ENCODE measurements around the gene HEPACAM2. TPM values are rescaled to one million over a fixed set of nuclear protein-coding genes. Genes with fewer than 3 reads are reported as not detected.

HEPACAM2 gene
- total RNA-seq, result under 0.01 TPM

- DNase-seq (ENCODE audit: low read depth in 2 of 3, low spot score in 2 of 3), result no peak
Measured at GRCh38 chr7:93226310-93226709, at the start of gene HEPACAM2. TSS of gene HEPACAM2 (minus strand) at chr7:93226469.

GRCh38 chr7:93265220-93265619 is 39.0 kb upstream of the HEPACAM2 start:
- no peak for DNase-seq (ENCODE audit: low read depth in 2 of 3, low spot score in 2 of 3)

DNA sequence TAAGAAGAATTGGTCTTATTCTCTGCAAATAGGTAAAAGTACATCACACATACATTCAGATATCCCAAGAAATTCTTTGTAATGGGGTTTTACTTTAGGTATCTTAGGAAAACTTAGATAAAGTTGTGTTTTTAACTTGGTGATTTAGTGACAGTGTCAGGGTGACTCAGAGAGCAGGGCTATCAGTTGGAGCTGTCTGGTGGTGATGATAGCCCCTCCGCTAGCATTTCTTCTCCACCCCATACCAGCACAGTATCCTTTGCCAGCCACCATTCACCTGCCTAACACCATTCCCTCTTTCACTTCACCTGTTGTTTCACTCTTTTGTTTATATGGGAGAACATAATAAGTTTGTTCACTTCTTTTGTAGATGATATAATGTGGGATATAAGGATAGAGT is 36.3 kb upstream of the HEPACAM2 start:
- no peak for DNase-seq (ENCODE audit: low read depth in 2 of 3, low spot score in 2 of 3)

DNA sequence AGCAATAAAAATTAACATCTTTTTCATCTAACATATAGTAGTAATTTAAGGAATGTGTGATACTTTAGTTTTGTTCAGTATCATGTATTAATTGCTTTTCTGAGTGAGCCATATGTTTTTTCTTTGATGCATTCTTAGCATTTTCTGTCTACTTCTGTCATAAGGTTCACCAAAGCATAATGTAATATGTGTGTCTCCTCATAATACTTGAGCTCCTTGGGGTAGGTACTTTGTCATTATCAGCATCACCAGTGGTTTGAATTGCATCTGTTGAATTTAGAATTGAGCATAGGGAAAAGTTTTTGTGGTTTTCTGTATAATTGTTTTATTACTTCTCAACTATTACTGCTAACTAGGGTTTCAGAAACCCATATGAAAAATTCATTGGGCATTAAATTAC is 32.4 kb upstream of the HEPACAM2 start:
- DNase-seq (ENCODE audit: low read depth in 2 of 3, low spot score in 2 of 3), result no peak

DNA sequence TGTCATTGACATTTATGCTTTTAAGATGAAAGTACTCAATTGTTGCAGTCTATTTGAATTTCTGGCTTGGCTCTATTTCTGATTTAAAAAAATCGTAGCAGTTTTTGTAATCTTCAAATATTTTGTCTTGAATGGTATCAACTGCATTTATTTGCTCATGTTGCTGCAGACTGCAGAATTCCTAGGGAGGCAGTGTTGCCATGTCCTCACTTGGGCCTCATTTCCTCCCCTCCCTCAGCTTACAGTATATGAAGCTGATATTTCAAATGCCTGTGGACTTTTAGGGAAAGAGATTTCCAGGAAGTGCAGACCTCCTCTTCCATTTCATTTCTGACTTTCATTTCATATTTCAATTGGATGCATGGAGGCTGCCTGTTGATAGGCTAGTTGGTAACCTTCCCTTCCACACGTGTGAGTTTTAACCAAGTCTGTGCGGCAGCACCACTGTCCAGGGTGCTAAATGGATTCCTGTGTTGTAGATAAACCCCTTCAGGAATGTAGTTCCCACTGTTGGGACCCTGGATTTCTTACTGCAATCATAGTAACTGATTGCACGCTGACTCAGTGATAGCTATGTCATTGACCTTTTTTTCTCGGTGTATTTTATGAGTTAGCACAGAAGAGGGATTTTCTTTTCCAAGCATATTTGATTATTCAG is 23.4 kb upstream of the HEPACAM2 start:
- no peak for DNase-seq (ENCODE audit: low read depth in 2 of 3, low spot score in 2 of 3)

DNA sequence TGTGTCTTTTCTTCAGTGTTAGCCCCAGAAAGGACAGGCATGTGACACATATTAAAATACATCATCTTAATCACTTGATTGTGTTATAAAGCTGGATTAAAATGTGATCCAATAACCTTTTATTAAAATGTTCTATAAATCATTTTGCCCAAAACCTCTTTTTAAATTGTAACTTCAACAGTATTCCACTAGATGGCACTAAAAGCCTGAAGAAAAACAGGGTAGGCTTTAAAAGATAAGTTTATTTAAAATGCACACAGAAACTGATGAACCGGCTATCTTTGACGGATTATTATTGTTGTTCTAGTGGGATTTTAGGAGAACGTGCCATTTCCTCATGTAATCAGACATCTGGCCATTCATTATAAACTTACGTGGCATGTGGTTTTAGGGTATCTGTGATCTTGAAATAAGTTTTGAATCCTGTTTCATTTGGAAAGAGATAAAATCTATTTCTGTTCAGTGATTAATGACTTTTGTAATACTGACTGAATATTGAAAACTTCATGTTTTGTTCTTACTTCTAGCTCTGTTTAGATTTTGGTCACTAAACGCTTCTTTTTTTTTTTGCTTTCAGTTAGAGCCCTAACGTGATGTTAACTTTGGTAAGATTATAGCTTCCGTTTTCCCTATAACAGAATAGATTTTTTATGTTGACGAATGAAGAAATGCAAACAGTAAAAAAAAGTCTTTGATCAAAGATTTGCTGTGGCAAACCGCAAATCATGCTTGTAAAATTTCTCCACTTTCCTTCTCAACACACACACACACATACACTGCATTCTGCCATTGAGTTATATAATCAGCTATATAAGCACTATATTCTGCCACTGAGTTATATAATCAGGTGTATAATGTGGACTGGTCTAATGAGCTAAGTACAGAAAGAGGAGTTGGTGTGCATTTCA is 19.5 kb upstream of the HEPACAM2 start:
- peak in 2 of 3 donors; percentile 18 to 66 for DNase-seq (ENCODE audit: low read depth in 2 of 3, low spot score in 2 of 3)

- DNase-seq (ENCODE audit: low read depth in 2 of 3, low spot score in 2 of 3), result no peak
Measured at GRCh38 chr7:93242106-93242505, 15.8 kb upstream of the HEPACAM2 start.

DNA sequence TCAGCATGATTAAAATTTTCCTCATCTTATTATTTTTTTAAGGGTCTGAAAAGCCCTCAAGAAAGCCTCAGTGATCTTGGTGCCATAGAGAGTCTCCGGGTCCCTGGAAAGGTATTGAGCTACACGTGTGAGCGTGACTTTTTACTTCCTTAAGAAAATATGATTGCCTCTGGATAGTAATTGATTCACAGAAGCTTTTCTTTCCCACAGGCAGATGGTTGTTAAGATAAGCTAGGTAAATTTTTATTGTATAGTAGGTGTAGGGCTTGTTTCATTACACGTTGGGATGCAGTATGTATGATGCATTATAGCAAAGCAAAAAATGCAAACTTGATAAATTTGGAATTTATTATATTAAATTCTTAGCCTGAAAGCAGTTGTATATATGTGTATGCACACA is 13.6 kb upstream of the HEPACAM2 start:
- no peak for DNase-seq (ENCODE audit: low read depth in 2 of 3, low spot score in 2 of 3)

- DNase-seq (ENCODE audit: low read depth in 2 of 3, low spot score in 2 of 3), result no peak
Measured at GRCh38 chr7:93238748-93239147, 12.5 kb upstream of the HEPACAM2 start.

GRCh38 chr7:93238131-93238530 is 11.9 kb upstream of the HEPACAM2 start:
- DNase-seq (ENCODE audit: low read depth in 2 of 3, low spot score in 2 of 3), result no peak

DNA sequence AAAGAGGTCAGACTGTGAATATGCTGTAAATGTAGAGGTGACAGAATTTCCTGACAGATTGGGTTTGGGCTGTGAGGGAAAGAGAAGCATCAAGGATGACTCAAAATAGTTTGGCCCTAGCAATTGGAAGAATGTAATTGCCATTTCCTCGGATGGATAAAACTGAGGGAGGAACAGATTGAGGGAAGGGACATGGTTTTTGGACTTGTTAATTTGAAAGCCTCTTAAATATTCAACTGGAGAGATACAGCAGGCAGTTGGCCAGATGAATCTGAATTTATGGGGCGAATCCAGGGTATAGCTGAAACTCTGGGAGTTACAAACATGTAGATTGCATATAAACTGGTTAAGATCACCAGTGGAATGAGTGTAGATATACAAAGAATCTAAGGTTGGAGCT is 9.3 kb upstream of the HEPACAM2 start:
- no peak for DNase-seq (ENCODE audit: low read depth in 2 of 3, low spot score in 2 of 3)

DNA sequence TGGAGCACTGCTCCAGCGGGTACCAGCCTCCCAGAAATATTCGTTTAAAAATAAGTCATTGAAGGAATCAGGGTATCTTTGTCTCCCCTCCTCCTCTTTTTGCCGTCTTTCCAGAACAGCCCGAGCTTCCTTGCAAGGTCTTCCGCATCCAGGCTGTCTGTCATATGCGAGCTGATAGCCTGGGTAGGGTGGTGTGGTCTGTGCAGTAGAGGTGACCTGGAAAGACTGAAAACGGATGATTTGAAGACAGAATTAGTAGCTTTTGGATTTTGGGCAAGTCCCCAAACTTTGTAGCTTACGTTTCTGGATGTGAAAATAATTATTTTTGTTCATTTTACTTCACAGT is 6.4 kb upstream of the HEPACAM2 start:
- DNase-seq (ENCODE audit: low read depth in 2 of 3, low spot score in 2 of 3), result no peak

DNA sequence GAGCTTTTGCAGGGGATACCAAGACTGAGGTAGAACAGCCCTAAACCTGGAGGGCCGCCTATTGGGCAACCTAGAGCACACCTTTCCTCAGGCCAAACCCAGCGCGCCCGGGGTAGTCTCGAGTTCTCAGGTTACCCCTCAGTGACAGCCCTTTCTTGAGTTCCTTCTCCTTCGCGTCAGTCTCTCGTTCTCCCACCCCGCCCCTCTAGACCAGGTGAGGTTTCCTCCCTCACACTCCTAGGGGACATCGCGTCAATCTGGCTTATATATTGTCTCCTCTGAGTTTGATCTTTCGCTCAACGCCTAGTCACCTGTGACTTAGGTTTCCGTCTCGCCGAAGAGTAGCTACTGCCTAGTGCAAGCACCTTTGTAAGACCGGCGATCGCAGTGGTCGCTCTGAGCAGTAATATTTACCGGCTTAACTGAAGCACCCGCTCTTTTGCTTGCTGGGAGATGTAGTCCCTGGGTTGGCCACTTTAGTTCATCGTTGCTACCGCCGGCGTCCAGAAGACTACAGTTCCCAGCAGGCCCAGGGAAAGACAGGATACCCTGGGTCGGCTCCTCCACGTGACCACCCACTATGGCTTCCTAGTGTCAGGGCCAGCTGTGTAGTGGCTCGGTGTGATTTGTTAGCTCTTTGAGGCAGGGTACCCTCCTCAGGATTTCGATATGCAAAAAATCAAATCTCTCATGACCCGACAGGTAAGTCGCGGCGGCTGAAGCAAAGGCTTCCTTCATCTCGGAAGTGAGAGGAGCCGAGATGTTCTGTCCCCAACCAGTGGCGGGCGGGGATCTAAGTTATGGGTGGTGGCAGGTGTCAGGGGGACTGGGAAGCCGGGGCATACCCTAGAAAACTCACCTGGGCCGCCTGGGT is 5.8 kb upstream of the HEPACAM2 start, which contains the start of gene VPS50:
VPS50 (plus strand) TSS at position 568 of the 874 bp plus-strand sequence; CDS start at position 670, 102 bp downstream.
- peak; percentile 85 to 98 (median 94) for DNase-seq (ENCODE audit: low read depth in 2 of 3, low spot score in 2 of 3)

GRCh38 chr7:93231259-93231658 is 5.0 kb upstream of the HEPACAM2 start:
- DNase-seq (ENCODE audit: low read depth in 2 of 3, low spot score in 2 of 3), result peak in 1 of 3 donors; percentile 5

DNA sequence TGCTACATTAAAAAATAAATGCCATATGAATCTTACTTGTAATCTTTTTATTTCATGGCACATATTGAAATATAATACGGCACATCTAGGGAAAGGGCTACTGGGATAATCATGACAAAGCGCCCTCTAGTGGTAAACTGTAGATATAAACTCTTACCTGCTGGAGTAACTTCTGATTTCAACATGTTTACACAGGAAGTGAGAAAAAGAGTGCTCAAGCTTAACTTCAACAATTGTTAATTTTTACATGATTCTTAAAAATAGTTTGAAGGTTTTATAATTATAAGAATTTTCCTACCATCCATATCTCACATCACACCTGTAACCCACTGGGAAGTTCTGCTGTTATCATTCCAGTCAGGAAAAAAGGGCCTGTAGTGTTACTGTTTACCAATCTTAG is 2.0 kb upstream of the HEPACAM2 start:
- peak in 2 of 3 donors; percentile 53 to 77 for DNase-seq (ENCODE audit: low read depth in 2 of 3, low spot score in 2 of 3)

- no peak for DNase-seq (ENCODE audit: low read depth in 2 of 3, low spot score in 2 of 3)
Measured at GRCh38 chr7:93219868-93220267, 6.4 kb downstream of the HEPACAM2 start.

- peak in 1 of 3 donors; percentile 18 for DNase-seq (ENCODE audit: low read depth in 2 of 3, low spot score in 2 of 3)
Measured at GRCh38 chr7:93218997-93219827, 7.1 kb downstream of the HEPACAM2 start.

- DNase-seq (ENCODE audit: low read depth in 2 of 3, low spot score in 2 of 3), result no peak
Measured at GRCh38 chr7:93212881-93213280, 13.4 kb downstream of the HEPACAM2 start.

GRCh38 chr7:93211228-93211818 is 14.9 kb downstream of the HEPACAM2 start:
- no peak for DNase-seq (ENCODE audit: low read depth in 2 of 3, low spot score in 2 of 3)

- no peak for DNase-seq (ENCODE audit: low read depth in 2 of 3, low spot score in 2 of 3)
Measured at GRCh38 chr7:93205046-93205445, 21.2 kb downstream of the HEPACAM2 start.
